Mesenchymal stem cell (in vitro differentiated cells and primary cell): ENCODE results near the gene GEMIN5.
"Not testable (repeated sequence)": the region's sequence is repeated elsewhere in the genome, so short reads cannot be mapped to it uniquely, and the experiment has no call there.

ENCODE experiments used
- DNase-seq: peaks from one replicate; pipeline ENCODE4 v3.0.0-alpha.2; 2013
- H2AFZ ChIP-seq: one replicate; pipeline ENCODE4 v1.6.1; 2013; ENCODE audit warnings: low read depth, mild to moderate bottlenecking, control low read depth, inconsistent platforms, low read length, moderate library complexity
- H2AK5ac ChIP-seq: 2 replicates; pipeline ENCODE4 v1.6.1; 2013; ENCODE audit warnings: low read length, moderate library complexity, mild to moderate bottlenecking, inconsistent platforms; ENCODE audit not compliant: severe bottlenecking
- H2BK120ac ChIP-seq: one replicate; pipeline ENCODE4 v1.6.1; 2013; ENCODE audit warnings: low read depth, mild to moderate bottlenecking, inconsistent platforms, low read length, moderate library complexity
- H2BK12ac ChIP-seq, 2 experiments: one replicate each; pipeline ENCODE4 v1.6.1; 2013; ENCODE audit warnings: inconsistent platforms in 2 of 2, low read length in 2 of 2, mild to moderate bottlenecking in 2 of 2, moderate library complexity in 2 of 2, control low read depth in 1 of 2
- H2BK15ac ChIP-seq: one replicate; pipeline ENCODE4 v1.6.1; 2013; ENCODE audit warnings: mild to moderate bottlenecking, low read depth, inconsistent platforms; ENCODE audit not compliant: poor library complexity, severe bottlenecking
- H2BK5ac ChIP-seq: 2 replicates; pipeline ENCODE4 v1.6.1; 2013; ENCODE audit warnings: low read depth, mild to moderate bottlenecking, low read length, control low read depth, inconsistent platforms; ENCODE audit not compliant: poor library complexity, severe bottlenecking
- H3K14ac ChIP-seq, 2 experiments: one replicate each; pipeline ENCODE4 v1.6.1; 2013; ENCODE audit warnings: inconsistent platforms in 2 of 2, low read length in 2 of 2, control low read depth in 1 of 2, mild to moderate bottlenecking in 1 of 2, moderate library complexity in 1 of 2
- H3K18ac ChIP-seq, 2 experiments: one replicate each; pipeline ENCODE4 v1.6.1; 2013; ENCODE audit warnings: inconsistent platforms in 2 of 2, low read length in 2 of 2, control low read depth in 1 of 2, low read depth in 1 of 2, mild to moderate bottlenecking in 1 of 2
- H3K23ac ChIP-seq, 2 experiments: one replicate each; pipeline ENCODE4 v1.6.1; 2013; ENCODE audit warnings: inconsistent platforms in 2 of 2, low read length in 2 of 2, mild to moderate bottlenecking in 2 of 2, moderate library complexity in 2 of 2, control low read depth in 1 of 2
- H3K27ac ChIP-seq: 2 replicates; pipeline ENCODE4 v1.5.1; 2013; ENCODE audit warnings: mild to moderate bottlenecking, moderate library complexity, low read length, control low read depth, inconsistent platforms; ENCODE audit not compliant: poor library complexity, severe bottlenecking
- H3K27me3 ChIP-seq, 2 experiments: 2 replicates each; pipeline versions ENCODE4 v1.6.1 to v1.7.0; 2013; ENCODE audit warnings: low read length in 2 of 2, mild to moderate bottlenecking in 2 of 2, moderate library complexity in 2 of 2, control low read depth in 1 of 2, inconsistent platforms in 1 of 2; ENCODE audit not compliant: control insufficient read depth in 1 of 2, insufficient read depth in 1 of 2
- H3K36me3 ChIP-seq, 2 experiments: 2 replicates each; pipeline versions ENCODE4 v1.6.1 to v1.7.0; 2013; ENCODE audit warnings: low read length in 2 of 2, control low read depth in 1 of 2, inconsistent platforms in 1 of 2, low read depth in 1 of 2, mild to moderate bottlenecking in 1 of 2; ENCODE audit not compliant: insufficient read depth in 2 of 2, control insufficient read depth in 1 of 2
- H3K4ac ChIP-seq, 2 experiments: one replicate each; pipeline ENCODE4 v1.6.1; 2013; ENCODE audit warnings: inconsistent platforms in 2 of 2, low read length in 2 of 2, mild to moderate bottlenecking in 2 of 2, moderate library complexity in 2 of 2, control low read depth in 1 of 2, low read depth in 1 of 2
- H3K4me1 ChIP-seq: 2 replicates; pipeline ENCODE4 v1.6.1; 2013; ENCODE audit warnings: low read depth, low read length, control low read depth; ENCODE audit not compliant: control insufficient read depth, insufficient read depth
- H3K4me2 ChIP-seq: 2 replicates; pipeline ENCODE4 v1.6.1; 2013; ENCODE audit warnings: low read length, mild to moderate bottlenecking, inconsistent platforms; ENCODE audit not compliant: poor library complexity, severe bottlenecking
- H3K4me3 ChIP-seq, 2 experiments: 2 replicates each; pipeline versions ENCODE4 v1.5.1 to v1.7.0; 2013; ENCODE audit warnings: low read length in 2 of 2, mild to moderate bottlenecking in 2 of 2, control low read depth in 1 of 2, low read depth in 1 of 2; ENCODE audit not compliant: insufficient read depth in 1 of 2
- H3K79me1 ChIP-seq: replicated peaks from 2 replicates; pipeline ENCODE4 v1.6.1; 2013; ENCODE audit warnings: mild to moderate bottlenecking, control low read depth, low read length, inconsistent platforms; ENCODE audit not compliant: poor library complexity, severe bottlenecking
- H3K9ac ChIP-seq: 2 replicates; pipeline ENCODE4 v1.7.0; 2013; ENCODE audit warnings: mild to moderate bottlenecking, low read length, moderate library complexity
- H3K9me3 ChIP-seq: 2 replicates; pipeline ENCODE4 v1.7.0; 2013; ENCODE audit warnings: mild to moderate bottlenecking, low read length; ENCODE audit not compliant: control insufficient read depth
- H4K8ac ChIP-seq: one replicate; pipeline ENCODE4 v1.6.1; 2013; ENCODE audit warnings: inconsistent platforms, mild to moderate bottlenecking, low read length, moderate library complexity
- H4K91ac ChIP-seq: one replicate; pipeline ENCODE4 v1.6.1; 2013; ENCODE audit warnings: mild to moderate bottlenecking, low read length, inconsistent platforms
- WGBS: methylation state at CpG from one replicate; pipeline ENCODE4 v1.1.7; 2013; ENCODE audit warnings: mixed read lengths; 5-methylcytosine and 5-hydroxymethylcytosine counted together

Gene GEMIN5

GRCh38 chr5:154943527-154943926 lies 5.5 kb upstream of the GEMIN5 start:
- Histone ChIP-seq H3K4me3 (no peak overlapping the region), H3K36me3 (peaks cover 0 to 9% of the 10 kb centered on the region in 2 experiments), H2BK12ac (no peak overlapping the region), H2AK5ac (no peak overlapping the region), H2BK15ac (no peak overlapping the region), H3K4me2 (no peak overlapping the region), H3K4ac (no peak overlapping the region), H2BK5ac (no peak overlapping the region), H3K4me1 (peaks cover 2% of the 10 kb centered on the region), H3K9ac (peak overlapping the region; percentile 95), H3K23ac (no peak overlapping the region), H2AFZ (no peak overlapping the region), H3K14ac (no peak overlapping the region), H3K79me1 (peaks cover 11% of the 10 kb centered on the region), H2BK120ac (no peak overlapping the region), H3K27me3 (no peaks in the 10 kb centered on the region), H3K18ac (no peak overlapping the region), H4K8ac (no peak overlapping the region), H3K27ac (no peak overlapping the region), H3K9me3 (no peaks in the 10 kb centered on the region), H4K91ac (no peak overlapping the region)
- no peak for DNase-seq
- 97% methylated on average over 4 of the region's 5 CpGs for WGBS

DNA sequence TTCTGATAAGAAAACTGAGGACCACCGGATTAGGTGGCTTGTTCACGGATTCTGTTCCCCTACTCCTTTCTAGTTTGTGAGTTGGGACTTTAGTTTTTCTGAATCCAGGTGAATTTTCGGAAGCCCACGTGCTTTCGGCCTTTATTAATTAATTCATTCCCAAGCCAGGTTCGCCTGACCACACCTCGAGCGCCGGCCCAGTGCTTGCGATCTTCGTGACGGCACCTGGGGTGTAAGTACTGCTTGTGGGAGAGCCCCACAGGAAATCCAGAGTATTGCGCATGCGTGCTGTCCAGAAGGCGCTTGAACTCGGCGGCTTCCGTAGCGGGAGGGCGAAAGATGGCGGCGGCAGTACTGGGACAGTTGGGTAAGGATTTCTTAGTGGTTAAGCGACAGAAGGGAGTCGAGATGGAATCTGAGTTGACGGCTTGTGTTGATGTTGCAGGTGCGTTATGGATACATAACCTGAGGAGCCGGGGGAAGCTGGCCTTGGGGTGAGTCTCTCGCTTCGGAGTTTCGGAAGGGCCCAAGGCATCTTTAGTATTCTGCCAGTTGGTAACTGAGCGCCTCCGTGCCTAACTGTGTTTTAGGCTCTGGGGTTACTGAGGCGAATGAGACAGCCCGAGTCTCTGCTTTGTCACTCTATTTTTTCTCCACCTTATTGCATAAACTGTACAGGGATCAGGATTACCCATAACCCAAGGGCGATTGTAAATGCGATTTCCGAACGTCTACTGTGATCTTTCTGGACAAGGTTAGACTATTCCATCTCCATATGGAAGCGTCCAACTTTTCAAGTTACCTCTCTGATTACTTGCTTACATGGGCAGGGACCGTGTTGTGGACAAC lies 3.0 kb upstream of the GEMIN5 start, which contains the start of gene MRPL22:
MRPL22 (plus strand) TSS at position 302 of the 849 bp plus-strand sequence; CDS start at position 340, 38 bp downstream.
- H3K36me3 ChIP-seq = peaks cover 0 to 6% of the 10 kb centered on the region in 2 experiments

GRCh38 chr5:154940375-154940771 lies 2.4 kb upstream of the GEMIN5 start:
- peak overlapping the region in 1 of 2 experiments; percentile 44 for H3K4ac ChIP-seq
- H2AFZ ChIP-seq = no peak overlapping the region
- H3K18ac ChIP-seq = no peak overlapping the region
- peaks cover 9% of the 10 kb centered on the region for H3K79me1 ChIP-seq
- no peak overlapping the region for H2BK5ac ChIP-seq
- no peak overlapping the region for H3K27ac ChIP-seq
- peak overlapping the region; percentile 95 for H3K9ac ChIP-seq
- WGBS = 78% methylated on average over 8 of the region's 9 CpGs
- H4K8ac ChIP-seq = peak overlapping the region; percentile 66
- no peak overlapping the region for H2BK120ac ChIP-seq
- H3K4me3 ChIP-seq = peak overlapping the region in 1 of 2 experiments; percentile 93
- H2BK15ac ChIP-seq = no peak overlapping the region
- no peak overlapping the region for H3K23ac ChIP-seq
- no peaks in the 10 kb centered on the region for H3K9me3 ChIP-seq
- peak overlapping the region; percentile 53 for H2AK5ac ChIP-seq
- H4K91ac ChIP-seq = no peak overlapping the region
- peaks cover 0 to 10% of the 10 kb centered on the region in 2 experiments for H3K36me3 ChIP-seq
- H3K4me2 ChIP-seq = peak overlapping the region; percentile 51
- H3K27me3 ChIP-seq = no peaks in the 10 kb centered on the region
- no peak overlapping the region for H3K14ac ChIP-seq
- no peak overlapping the region for H2BK12ac ChIP-seq
- H3K4me1 ChIP-seq = peaks cover 6% of the 10 kb centered on the region
- DNase-seq = no peak

More for the DNA sequence above, 3.0 kb upstream of the GEMIN5 start, which contains the start of gene MRPL22:
- Histone ChIP-seq H3K9ac (peak within 1 kb of the TSS; percentile 95), H3K23ac (no peak within 1 kb of the TSS), H3K4ac (peak within 1 kb of the TSS; percentile 44 to 49), H2BK15ac (no peak within 1 kb of the TSS), H3K79me1 (peaks cover 12% of the 10 kb centered on the region), H4K91ac (no peak within 1 kb of the TSS), H4K8ac (peak within 1 kb of the TSS; percentile 69), H3K9me3 (no peaks in the 10 kb centered on the region), H2AFZ (peak within 1 kb of the TSS; percentile 55), H3K4me1 (peaks cover 6% of the 10 kb centered on the region), H2BK12ac (no peak within 1 kb of the TSS), H3K14ac (peak within 1 kb of the TSS in 1 of 2 experiments; percentile 51), H3K27me3 (no peaks in the 10 kb centered on the region), H2BK120ac (no peak within 1 kb of the TSS), H2AK5ac (peak within 1 kb of the TSS; percentile 53), H3K27ac (peak within 1 kb of the TSS; percentile 67), H3K18ac (peak within 1 kb of the TSS in 1 of 2 experiments; percentile 65), H3K4me2 (peak within 1 kb of the TSS; percentile 51), H2BK5ac (no peak within 1 kb of the TSS), H3K4me3 (peak within 1 kb of the TSS; percentile 63 to 93)
- DNase-seq = peak; percentile 95
- 4% methylated on average over 38 of the region's 40 CpGs for WGBS

GRCh38 chr5:154939387-154939786 lies 1.4 kb upstream of the GEMIN5 start:
- WGBS = 87% methylated on average over 5 of the region's 5 CpGs
- H3K4ac ChIP-seq, H3K9ac ChIP-seq, H3K18ac ChIP-seq, H2BK120ac ChIP-seq, H3K4me3 ChIP-seq, H3K27me3 ChIP-seq, H3K4me1 ChIP-seq, H2BK12ac ChIP-seq, H2AK5ac ChIP-seq, H2BK15ac ChIP-seq, H2BK5ac ChIP-seq, H3K23ac ChIP-seq, H3K9me3 ChIP-seq, H2AFZ ChIP-seq, DNase-seq, H3K27ac ChIP-seq, H4K91ac ChIP-seq, H4K8ac ChIP-seq, H3K14ac ChIP-seq, H3K4me2 ChIP-seq: not testable (repeated sequence)
- H3K36me3 ChIP-seq = peaks cover 0 to 15% of the 10 kb centered on the region in 2 experiments
- H3K79me1 ChIP-seq = peaks cover 13% of the 10 kb centered on the region
